ENCODE results near the gene AASS. TPM values are rescaled to one million over a fixed set of nuclear protein-coding genes. Genes with fewer than 3 reads are reported as not detected.
"Not testable (repeated sequence)": the region's sequence is repeated elsewhere in the genome, so short reads cannot be mapped to it uniquely, and the experiment has no call there.

Gene AASS
- total RNA-seq, 2 donors from 2014 or later, result 21.6 to 24.1 TPM

DNA sequence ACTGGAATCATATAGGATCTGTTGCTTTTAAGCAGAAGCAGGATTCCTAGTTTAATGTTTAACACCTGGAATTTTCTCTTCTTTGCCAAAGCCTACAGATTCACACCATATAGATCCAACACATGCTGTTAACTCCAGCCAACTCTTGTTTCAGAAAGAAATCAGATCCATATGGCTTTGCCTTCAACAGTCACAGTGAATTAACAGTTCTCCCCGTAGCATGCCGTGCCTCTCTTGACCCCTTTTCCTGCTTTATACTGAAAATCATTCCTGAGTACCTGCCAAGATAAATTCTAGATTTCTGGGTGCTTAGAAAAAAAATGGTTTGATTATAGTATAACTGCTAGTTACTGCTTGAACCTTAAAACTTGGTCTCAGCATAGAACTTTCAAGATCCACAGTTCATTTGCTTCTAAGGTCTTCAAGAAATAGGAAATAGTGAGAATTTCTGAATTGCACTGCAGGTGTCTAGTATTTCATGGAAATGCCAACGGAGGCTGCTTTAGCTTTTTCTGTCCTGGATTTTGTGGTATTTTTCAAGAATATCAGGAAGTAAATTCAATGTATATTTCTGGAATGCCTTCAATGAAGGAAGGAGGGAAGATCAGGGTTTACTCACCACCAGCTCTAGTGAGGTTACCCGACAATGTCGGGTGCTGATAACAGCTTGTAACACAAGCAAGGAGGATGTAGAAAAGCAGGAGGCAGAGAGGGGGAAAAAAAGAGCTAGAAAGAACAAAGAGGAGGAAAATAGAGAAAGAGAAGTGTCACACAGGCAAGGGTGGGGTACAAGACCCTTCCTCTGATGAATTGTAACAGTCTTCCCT is 6.6 kb downstream of the AASS start:
- Histone ChIP-seq H3K4me1 (replicated peaks) (no peaks in the 10 kb centered on the region), H3K27me3 (replicated peaks; ENCODE audit: insufficient read depth) (no peaks in the 10 kb centered on the region), H3K27ac (no peak overlapping the region), H3K4me3 (no peak overlapping the region), H3K9me3 (no peaks in the 10 kb centered on the region), H3K36me3 (no peaks in the 10 kb centered on the region)
- TF ChIP-seq CTCF (IDR thresholded peaks at IDR 0.05) (no peak), POLR2A (IDR thresholded peaks at IDR 0.05) (no peak), POLR2AphosphoS5 (IDR thresholded peaks at IDR 0.05) (no peak)
- intact Hi-C loops (cut with DNase I), result no loop called here
- WGBS, result 58% methylated on average over 5 of the region's 5 CpGs
- no peak for DNase-seq (ENCODE audit: low spot score)

DNA sequence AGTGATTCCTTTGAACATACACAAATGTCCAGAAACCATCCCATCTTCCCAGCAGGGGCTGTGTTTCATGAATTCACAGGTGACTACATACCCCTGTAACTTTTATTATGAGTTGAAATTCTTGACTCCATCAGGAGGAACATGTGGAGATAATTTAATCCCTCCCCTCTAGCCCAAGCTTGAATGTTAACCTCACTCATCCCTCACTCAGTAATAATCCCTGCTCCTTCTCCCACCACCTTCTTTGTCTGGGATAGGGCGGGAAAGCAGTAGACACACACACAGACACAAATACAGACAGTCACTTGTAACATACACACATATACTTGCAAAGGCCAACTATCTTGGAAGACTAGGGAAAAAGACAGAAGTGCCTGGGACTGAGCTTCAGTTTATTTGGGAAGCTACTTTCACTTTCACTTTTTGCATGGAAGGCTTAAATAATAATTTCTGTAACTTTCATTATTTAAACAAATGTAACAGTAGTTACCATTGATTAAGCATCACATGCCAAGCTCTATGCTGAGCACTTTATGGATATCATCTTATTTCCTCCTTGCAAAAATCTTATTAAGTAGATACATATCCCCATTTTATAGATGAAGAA is 7.3 kb downstream of the AASS start:
- Histone ChIP-seq H3K27ac (no peak overlapping the region), H3K36me3 (no peaks in the 10 kb centered on the region), H3K4me3 (peak overlapping the region in 1 of 2 donors; percentile 6), H3K27me3 (replicated peaks; ENCODE audit: insufficient read depth) (no peaks in the 10 kb centered on the region), H3K9me3 (no peaks in the 10 kb centered on the region), H3K4me1 (replicated peaks) (no peaks in the 10 kb centered on the region)
- WGBS, result 78% methylated on average over 1 of the region's 1 CpG
- no peak for DNase-seq (ENCODE audit: low spot score)
- intact Hi-C loops (cut with DNase I), result no loop called here
- TF ChIP-seq POLR2A (IDR thresholded peaks at IDR 0.05), result no peak
- no peak for TF ChIP-seq POLR2AphosphoS5 (IDR thresholded peaks at IDR 0.05)
- TF ChIP-seq CTCF (IDR thresholded peaks at IDR 0.05), result no peak

DNA sequence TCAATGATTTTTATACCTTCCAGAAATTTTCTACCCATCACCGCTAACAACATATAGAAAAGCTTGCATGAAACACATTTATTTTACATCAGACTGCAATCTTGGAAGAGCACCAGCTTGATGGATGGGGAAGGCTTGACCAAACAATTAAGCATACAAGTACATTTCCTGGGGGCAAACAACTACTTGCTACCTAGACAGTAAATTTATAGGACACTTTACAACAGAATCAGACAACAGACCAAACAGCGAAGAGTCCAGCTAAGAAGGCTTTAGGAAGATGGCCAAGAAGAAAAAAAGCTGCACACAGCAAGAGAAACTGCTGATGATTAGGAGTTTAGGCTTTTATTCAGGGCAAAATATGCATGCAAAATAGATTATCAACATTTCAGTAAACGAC is 8.0 kb downstream of the AASS start:
- Histone ChIP-seq H3K36me3 (no peaks in the 10 kb centered on the region), H3K4me3 (no peak overlapping the region), H3K4me1 (replicated peaks) (no peaks in the 10 kb centered on the region), H3K27me3 (replicated peaks; ENCODE audit: insufficient read depth) (no peaks in the 10 kb centered on the region), H3K27ac (no peak overlapping the region), H3K9me3 (no peaks in the 10 kb centered on the region)
- TF ChIP-seq POLR2A (IDR thresholded peaks at IDR 0.05) (no peak), POLR2AphosphoS5 (IDR thresholded peaks at IDR 0.05) (no peak), CTCF (IDR thresholded peaks at IDR 0.05) (no peak)
- intact Hi-C loops (cut with DNase I), result no loop called here
- no peak for DNase-seq (ENCODE audit: low spot score)
- 17% methylated on average over 3 of the region's 3 CpGs for WGBS

- no peak overlapping the region for H3K4me3 ChIP-seq
- no peaks in the 10 kb centered on the region for H3K9me3 ChIP-seq
- no peak for TF ChIP-seq POLR2A (IDR thresholded peaks at IDR 0.05)
- TF ChIP-seq CTCF (IDR thresholded peaks at IDR 0.05), result no peak
- TF ChIP-seq POLR2AphosphoS5 (IDR thresholded peaks at IDR 0.05), result no peak
- H3K4me1 ChIP-seq (replicated peaks), result no peaks in the 10 kb centered on the region
- H3K27me3 ChIP-seq (replicated peaks; ENCODE audit: insufficient read depth), result no peaks in the 10 kb centered on the region
- no peaks in the 10 kb centered on the region for H3K36me3 ChIP-seq
- WGBS, result 57% methylated on average over 4 of the region's 4 CpGs
- H3K27ac ChIP-seq, result no peak overlapping the region
- intact Hi-C loops (cut with DNase I), result no loop called here
- no peak for DNase-seq (ENCODE audit: low spot score)
These were observed 8.8 kb downstream of the AASS start for GRCh38 chr7:122135275-122135674.

- DNase-seq (ENCODE audit: low spot score); H3K27me3 ChIP-seq (replicated peaks; ENCODE audit: insufficient read depth); H3K9me3 ChIP-seq; H3K36me3 ChIP-seq; H3K4me1 ChIP-seq (replicated peaks); H3K4me3 ChIP-seq; intact Hi-C loops (cut with DNase I); H3K27ac ChIP-seq: not testable (repeated sequence)
- 97% methylated on average over 3 of the region's 3 CpGs for WGBS
These were observed 9.3 kb downstream of the AASS start for GRCh38 chr7:122134793-122135192.

All from prostate gland (tissue), 2 donors.